Measurements from ENCODE around the gene CFAP57. TPM values are rescaled to one million over a fixed set of nuclear protein-coding genes. Genes with fewer than 3 reads are reported as not detected.
A peak's percentile ranks its signal among the peaks of the same experiment; 100 is the strongest.

Gene CFAP57
- total and polyA plus RNA-seq, 2 donors, result 0.16 to 0.42 TPM

DNA sequence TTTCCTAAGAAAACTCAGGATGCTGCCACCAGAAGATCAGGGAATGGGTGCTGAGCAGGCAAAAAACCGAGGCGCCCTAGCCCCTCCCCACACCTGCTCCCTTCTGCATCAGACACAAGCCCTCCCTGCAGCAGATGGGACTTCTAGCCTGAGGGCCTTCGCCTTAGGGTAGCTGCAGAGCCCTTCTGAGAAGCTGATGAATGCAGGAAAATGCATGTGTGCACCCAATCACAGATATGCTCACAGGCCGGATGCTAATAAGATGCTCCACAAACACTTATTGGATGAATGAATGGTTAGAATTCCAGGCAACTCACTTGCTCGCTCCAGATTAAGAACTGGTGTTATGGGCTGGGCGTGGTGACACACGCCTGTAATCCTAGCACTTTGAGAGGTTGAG lies 120.1 kb downstream of the CFAP57 start:
- H3K27ac ChIP-seq (ENCODE audit: low read depth in 1 of 2, low read length in 1 of 2), result no peak overlapping the region
- 89% methylated on average over 7 of the region's 7 CpGs for WGBS

DNA sequence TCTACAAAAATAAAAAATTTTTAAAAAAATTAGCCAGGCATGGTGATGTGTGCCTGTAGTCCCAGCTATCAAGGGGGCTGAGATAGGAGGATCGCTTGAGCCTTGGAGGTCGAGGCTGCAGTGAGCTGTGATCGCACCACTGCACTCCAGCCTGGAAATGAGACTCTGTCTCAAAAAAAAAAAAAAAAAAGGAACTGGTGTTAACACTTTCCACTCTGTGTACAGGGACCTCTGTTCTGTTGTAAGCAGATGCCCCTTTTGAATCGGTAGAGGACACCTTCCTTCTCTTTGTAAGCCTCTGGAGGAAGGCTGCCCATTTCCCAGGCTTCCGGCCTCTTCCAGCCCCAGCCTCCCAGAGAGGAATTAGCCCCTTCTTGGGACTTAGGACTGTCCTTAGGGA lies 120.5 kb downstream of the CFAP57 start:
- Histone ChIP-seq H3K4me1 (ENCODE audit: control insufficient read depth in 2 of 2, insufficient read depth in 2 of 2, low read length in 2 of 2) (peaks cover 0 to 12% of the 10 kb centered on the region in 2 donors), H3K9me3 (ENCODE audit: control insufficient read depth in 2 of 2, insufficient read depth in 1 of 2, low read length in 1 of 2) (no peaks in the 10 kb centered on the region), H3K27me3 (ENCODE audit: control insufficient read depth in 2 of 2, insufficient read depth in 1 of 2, low read length in 1 of 2) (no peaks in the 10 kb centered on the region), H3K4me3 (ENCODE audit: low read length in 2 of 2) (no peak overlapping the region), H3K27ac (ENCODE audit: low read depth in 1 of 2, low read length in 1 of 2) (no peak overlapping the region), H3K36me3 (ENCODE audit: control insufficient read depth in 2 of 2, insufficient read depth in 2 of 2, low read length in 1 of 2) (no peaks in the 10 kb centered on the region)
- 86% methylated on average over 5 of the region's 5 CpGs for WGBS
- DNase-seq (ENCODE audit: low read depth in 6 of 9, low spot score in 9 of 9), result no peak

More for the DNA sequence above, 120.1 kb downstream of the CFAP57 start:
- Histone ChIP-seq H3K36me3 (ENCODE audit: control insufficient read depth in 2 of 2, insufficient read depth in 2 of 2, low read length in 1 of 2) (no peaks in the 10 kb centered on the region), H3K27me3 (ENCODE audit: control insufficient read depth in 2 of 2, insufficient read depth in 1 of 2, low read length in 1 of 2) (no peaks in the 10 kb centered on the region), H3K4me1 (ENCODE audit: control insufficient read depth in 2 of 2, insufficient read depth in 2 of 2, low read length in 2 of 2) (peaks cover 0 to 12% of the 10 kb centered on the region in 2 donors), H3K9me3 (ENCODE audit: control insufficient read depth in 2 of 2, insufficient read depth in 1 of 2, low read length in 1 of 2) (no peaks in the 10 kb centered on the region), H3K4me3 (ENCODE audit: low read length in 2 of 2) (no peak overlapping the region)
- DNase-seq (ENCODE audit: low read depth in 6 of 9, low spot score in 9 of 9), result no peak

DNA sequence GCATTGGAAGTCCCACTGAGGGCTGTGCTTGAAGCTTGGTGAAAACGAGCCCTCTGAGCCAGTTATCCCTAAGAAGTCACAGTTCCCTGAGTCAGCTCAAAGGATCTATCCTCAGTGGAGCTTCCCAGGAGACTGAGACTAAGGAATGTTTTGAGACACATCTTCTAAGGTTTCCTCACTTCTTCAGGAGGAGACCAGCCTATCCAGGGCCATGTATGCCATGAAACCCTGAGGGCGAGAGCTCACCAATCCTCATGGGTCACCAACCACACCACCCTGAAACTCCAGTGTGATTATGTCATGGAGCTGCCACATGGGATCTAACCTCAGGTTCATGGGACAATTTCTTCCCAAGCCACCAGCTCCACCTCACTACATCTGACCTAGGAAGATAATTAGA lies 121.0 kb downstream of the CFAP57 start:
- no peak overlapping the region for H3K4me3 ChIP-seq (ENCODE audit: low read length in 2 of 2)
- 94% methylated on average over 2 of the region's 2 CpGs for WGBS

DNA sequence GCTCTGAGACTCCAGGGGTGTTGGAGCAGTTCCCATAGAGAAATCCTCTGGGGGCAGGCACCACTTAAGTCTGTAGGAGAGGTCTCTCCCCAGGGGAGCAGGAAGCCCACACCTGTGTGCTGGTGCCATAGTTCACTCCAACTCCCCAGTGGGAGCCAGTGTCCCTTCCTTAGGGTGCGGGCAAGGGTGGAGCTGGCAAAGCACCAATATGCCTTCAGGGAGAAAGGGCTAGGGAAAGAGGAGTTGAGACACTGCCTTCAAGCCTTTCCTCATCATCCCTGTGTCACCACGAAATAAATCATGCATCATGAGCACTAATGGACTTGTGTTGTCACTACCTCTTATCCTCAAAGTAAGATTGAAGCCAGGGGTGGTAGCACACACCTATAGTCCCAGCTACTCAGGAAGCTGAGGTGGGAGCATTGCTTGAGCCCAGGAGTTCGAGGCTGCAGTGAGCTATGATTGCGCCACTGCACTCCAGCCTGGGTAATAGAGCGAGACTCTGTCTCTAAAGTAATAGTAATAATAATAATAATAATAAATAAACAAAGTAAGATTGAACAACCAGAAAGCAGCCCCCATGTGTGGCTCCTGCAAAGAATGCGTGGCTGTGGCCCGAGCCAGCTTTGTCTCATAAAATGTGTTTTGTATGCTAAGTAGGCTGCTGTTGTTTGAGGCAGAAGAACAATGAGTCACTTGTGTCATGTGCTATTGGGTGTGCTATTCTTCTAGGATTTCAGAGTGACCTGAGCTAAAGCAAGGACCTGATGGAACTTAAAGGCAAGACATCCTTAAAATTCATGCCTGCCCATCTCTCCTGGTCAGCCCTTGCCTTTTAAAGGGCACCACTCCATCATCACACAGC lies 122.0 kb downstream of the CFAP57 start:
- WGBS, result 96% methylated on average over 7 of the region's 7 CpGs
- Histone ChIP-seq H3K9me3 (ENCODE audit: control insufficient read depth in 2 of 2, insufficient read depth in 1 of 2, low read length in 1 of 2) (no peaks in the 10 kb centered on the region), H3K4me3 (ENCODE audit: low read length in 2 of 2) (no peak overlapping the region), H3K36me3 (ENCODE audit: control insufficient read depth in 2 of 2, insufficient read depth in 2 of 2, low read length in 1 of 2) (no peaks in the 10 kb centered on the region), H3K4me1 (ENCODE audit: control insufficient read depth in 2 of 2, insufficient read depth in 2 of 2, low read length in 2 of 2) (peaks cover 0 to 12% of the 10 kb centered on the region in 2 donors), H3K27ac (ENCODE audit: low read depth in 1 of 2, low read length in 1 of 2) (no peak overlapping the region), H3K27me3 (ENCODE audit: control insufficient read depth in 2 of 2, insufficient read depth in 1 of 2, low read length in 1 of 2) (no peaks in the 10 kb centered on the region)
- DNase-seq (ENCODE audit: low read depth in 6 of 9, low spot score in 9 of 9), result no peak

More for the DNA sequence above, 121.0 kb downstream of the CFAP57 start:
- Histone ChIP-seq H3K27me3 (ENCODE audit: control insufficient read depth in 2 of 2, insufficient read depth in 1 of 2, low read length in 1 of 2) (no peaks in the 10 kb centered on the region), H3K9me3 (ENCODE audit: control insufficient read depth in 2 of 2, insufficient read depth in 1 of 2, low read length in 1 of 2) (no peaks in the 10 kb centered on the region), H3K27ac (ENCODE audit: low read depth in 1 of 2, low read length in 1 of 2) (no peak overlapping the region), H3K36me3 (ENCODE audit: control insufficient read depth in 2 of 2, insufficient read depth in 2 of 2, low read length in 1 of 2) (no peaks in the 10 kb centered on the region), H3K4me1 (ENCODE audit: control insufficient read depth in 2 of 2, insufficient read depth in 2 of 2, low read length in 2 of 2) (peaks cover 0 to 12% of the 10 kb centered on the region in 2 donors)
- DNase-seq (ENCODE audit: low read depth in 6 of 9, low spot score in 9 of 9), result no peak

DNA sequence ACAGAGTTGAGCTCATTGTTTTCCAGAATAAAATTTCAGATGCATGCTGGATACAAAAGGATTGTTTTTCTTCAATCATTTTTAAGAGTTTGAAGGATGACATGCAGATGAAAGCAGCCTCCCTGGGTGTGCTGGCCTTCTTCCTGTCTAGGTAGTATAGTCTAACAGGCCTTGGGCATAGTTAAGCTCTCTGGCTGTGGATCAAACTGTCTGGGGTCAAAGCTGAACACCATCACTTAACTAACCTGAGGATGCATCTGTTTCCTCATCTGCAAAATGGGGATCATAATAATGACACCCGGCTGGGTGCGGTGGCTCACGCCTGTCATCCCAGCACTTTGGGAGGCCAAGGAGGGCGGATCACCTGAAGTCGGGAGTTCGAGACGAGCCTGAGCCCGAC lies 122.6 kb downstream of the CFAP57 start:
- H3K27ac ChIP-seq (ENCODE audit: low read depth in 1 of 2, low read length in 1 of 2), result no peak overlapping the region

DNA sequence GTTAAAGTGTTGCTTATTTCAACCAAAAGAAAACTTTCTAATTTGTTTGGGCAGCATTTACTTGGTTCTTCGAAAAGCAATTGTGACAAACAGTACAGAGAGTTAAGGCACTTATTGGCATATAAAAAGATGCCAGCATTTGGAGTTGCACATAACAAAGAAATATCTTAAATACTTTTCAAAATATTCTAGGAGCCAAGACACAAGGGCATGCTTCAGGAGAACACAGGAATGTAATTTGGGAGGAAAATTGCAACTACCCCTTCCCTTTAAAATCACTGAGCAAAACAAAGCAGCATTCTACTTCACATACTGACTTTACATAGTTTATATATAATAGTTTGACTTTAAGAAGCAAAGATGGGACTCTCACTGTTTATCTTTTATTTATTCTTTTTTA lies 124.1 kb downstream of the CFAP57 start:
- no peaks in the 10 kb centered on the region for H3K36me3 ChIP-seq (ENCODE audit: control insufficient read depth in 2 of 2, insufficient read depth in 2 of 2, low read length in 1 of 2)
- no peak for DNase-seq (ENCODE audit: low read depth in 6 of 9, low spot score in 9 of 9)
- no peak overlapping the region for H3K4me3 ChIP-seq (ENCODE audit: low read length in 2 of 2)
- no peaks in the 10 kb centered on the region for H3K9me3 ChIP-seq (ENCODE audit: control insufficient read depth in 2 of 2, insufficient read depth in 1 of 2, low read length in 1 of 2)
- peak overlapping the region in 1 of 2 donors; percentile 71 for H3K27ac ChIP-seq (ENCODE audit: low read depth in 1 of 2, low read length in 1 of 2)
- 99% methylated on average over 1 of the region's 1 CpG for WGBS
- H3K27me3 ChIP-seq (ENCODE audit: control insufficient read depth in 2 of 2, insufficient read depth in 1 of 2, low read length in 1 of 2), result no peaks in the 10 kb centered on the region
- peaks cover 0 to 22% of the 10 kb centered on the region in 2 donors for H3K4me1 ChIP-seq (ENCODE audit: control insufficient read depth in 2 of 2, insufficient read depth in 2 of 2, low read length in 2 of 2)

More for the DNA sequence above, 122.6 kb downstream of the CFAP57 start:
- no peaks in the 10 kb centered on the region for H3K36me3 ChIP-seq (ENCODE audit: control insufficient read depth in 2 of 2, insufficient read depth in 2 of 2, low read length in 1 of 2)
- 96% methylated on average over 8 of the region's 8 CpGs for WGBS
- DNase-seq (ENCODE audit: low read depth in 6 of 9, low spot score in 9 of 9), result no peak
- no peaks in the 10 kb centered on the region for H3K27me3 ChIP-seq (ENCODE audit: control insufficient read depth in 2 of 2, insufficient read depth in 1 of 2, low read length in 1 of 2)
- H3K4me3 ChIP-seq (ENCODE audit: low read length in 2 of 2), result no peak overlapping the region
- peaks cover 0 to 12% of the 10 kb centered on the region in 2 donors for H3K4me1 ChIP-seq (ENCODE audit: control insufficient read depth in 2 of 2, insufficient read depth in 2 of 2, low read length in 2 of 2)
- no peaks in the 10 kb centered on the region for H3K9me3 ChIP-seq (ENCODE audit: control insufficient read depth in 2 of 2, insufficient read depth in 1 of 2, low read length in 1 of 2)

DNA sequence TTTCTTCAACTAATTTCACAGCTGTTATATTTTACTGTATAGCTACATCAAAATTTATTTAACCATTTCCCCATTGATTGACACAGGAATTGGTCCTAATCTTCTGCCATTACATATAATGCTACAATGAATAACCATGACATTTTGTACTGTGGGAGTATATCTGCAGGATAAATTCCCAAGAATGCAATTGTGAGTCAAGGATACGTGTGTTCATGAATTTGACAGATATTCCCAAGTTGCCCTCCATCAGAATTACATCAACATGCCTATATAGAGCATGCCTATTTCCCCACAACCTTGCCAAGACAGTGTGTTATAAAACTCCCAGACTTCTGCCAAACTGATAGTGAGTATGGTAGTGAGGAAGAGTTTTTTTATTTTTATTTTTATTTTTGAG lies 125.9 kb downstream of the CFAP57 start:
- Histone ChIP-seq H3K27me3 (ENCODE audit: control insufficient read depth in 2 of 2, insufficient read depth in 1 of 2, low read length in 1 of 2) (no peaks in the 10 kb centered on the region), H3K9me3 (ENCODE audit: control insufficient read depth in 2 of 2, insufficient read depth in 1 of 2, low read length in 1 of 2) (no peaks in the 10 kb centered on the region), H3K4me1 (ENCODE audit: control insufficient read depth in 2 of 2, insufficient read depth in 2 of 2, low read length in 2 of 2) (peaks cover 0 to 22% of the 10 kb centered on the region in 2 donors), H3K27ac (ENCODE audit: low read depth in 1 of 2, low read length in 1 of 2) (no peak overlapping the region), H3K36me3 (ENCODE audit: control insufficient read depth in 2 of 2, insufficient read depth in 2 of 2, low read length in 1 of 2) (no peaks in the 10 kb centered on the region), H3K4me3 (ENCODE audit: low read length in 2 of 2) (no peak overlapping the region)
- whole genome bisulfite sequencing, result 95% methylated on average over 1 of the region's 1 CpG
- DNase-seq (ENCODE audit: low read depth in 6 of 9, low spot score in 9 of 9), result no peak

DNA sequence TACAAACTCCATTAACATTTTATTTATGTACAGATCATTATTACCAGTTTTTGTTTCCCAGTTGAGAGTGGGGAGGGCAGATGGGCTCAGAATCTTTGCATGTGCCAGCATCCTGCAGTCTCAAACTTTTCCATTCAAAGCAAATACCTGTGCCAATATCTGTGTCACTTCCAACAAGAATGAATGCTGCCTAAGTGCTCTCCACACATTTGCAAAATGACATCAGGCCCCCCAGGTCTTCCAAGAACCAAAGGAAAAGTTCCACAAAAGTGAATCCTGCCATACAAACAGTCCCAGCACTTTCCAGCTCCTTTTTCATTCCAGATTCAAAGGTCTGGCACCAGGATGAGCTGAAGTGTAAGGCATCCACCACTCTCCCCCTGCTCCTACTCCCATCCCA lies 127.0 kb downstream of the CFAP57 start:
- Histone ChIP-seq H3K4me3 (ENCODE audit: low read length in 2 of 2) (no peak overlapping the region), H3K9me3 (ENCODE audit: control insufficient read depth in 2 of 2, insufficient read depth in 1 of 2, low read length in 1 of 2) (no peaks in the 10 kb centered on the region), H3K4me1 (ENCODE audit: control insufficient read depth in 2 of 2, insufficient read depth in 2 of 2, low read length in 2 of 2) (peaks cover 0 to 22% of the 10 kb centered on the region in 2 donors), H3K27ac (ENCODE audit: low read depth in 1 of 2, low read length in 1 of 2) (no peak overlapping the region), H3K27me3 (ENCODE audit: control insufficient read depth in 2 of 2, insufficient read depth in 1 of 2, low read length in 1 of 2) (no peaks in the 10 kb centered on the region), H3K36me3 (ENCODE audit: control insufficient read depth in 2 of 2, insufficient read depth in 2 of 2, low read length in 1 of 2) (no peaks in the 10 kb centered on the region)
- DNase-seq (ENCODE audit: low read depth in 6 of 9, low spot score in 9 of 9), result no peak

DNA sequence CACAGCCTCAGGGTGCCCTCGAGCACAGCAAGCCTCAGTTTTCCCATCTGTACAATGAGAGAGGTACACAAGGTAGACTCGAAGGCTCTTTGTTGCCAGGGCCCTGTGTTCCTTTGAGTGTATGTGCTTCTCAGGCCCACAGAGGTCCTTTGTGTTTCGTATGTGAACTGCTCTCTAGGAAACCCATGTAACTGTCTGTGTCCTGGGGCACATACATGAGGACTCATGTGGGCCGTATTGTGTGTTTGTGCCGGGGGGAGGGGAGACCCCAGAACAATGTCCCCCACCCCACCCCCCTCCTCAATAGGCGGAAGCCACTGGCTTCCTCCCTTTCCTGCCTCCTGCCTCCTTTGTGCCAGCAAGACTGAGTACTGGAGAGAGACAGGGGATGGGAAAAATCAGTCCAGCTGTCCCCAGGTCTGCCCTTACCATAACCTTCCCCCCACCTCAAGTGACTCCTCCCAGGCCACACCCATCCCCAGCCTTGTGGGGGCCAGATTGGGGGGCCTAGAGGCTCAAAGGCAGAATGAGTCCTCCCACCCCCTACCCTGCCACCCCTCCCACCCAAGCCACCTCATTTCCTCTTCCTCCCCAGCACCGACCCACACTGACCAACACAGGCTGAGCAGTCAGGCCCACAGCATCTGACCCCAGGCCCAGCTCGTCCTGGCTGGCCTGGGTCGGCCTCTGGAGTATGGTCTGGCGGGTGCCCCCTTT lies 128.4 kb downstream of the CFAP57 start, which contains the start of gene TIE1:
TIE1 (plus strand) TSS at position 605 of the 717 bp plus-strand sequence; CDS start at position 695, 90 bp downstream.
- WGBS, result 62% methylated on average over 10 of the region's 10 CpGs
- Histone ChIP-seq H3K36me3 (ENCODE audit: control insufficient read depth in 2 of 2, insufficient read depth in 2 of 2, low read length in 1 of 2) (no peaks in the 10 kb centered on the region), H3K27ac (ENCODE audit: low read depth in 1 of 2, low read length in 1 of 2) (no peak within 1 kb of the TSS), H3K27me3 (ENCODE audit: control insufficient read depth in 2 of 2, insufficient read depth in 1 of 2, low read length in 1 of 2) (no peaks in the 10 kb centered on the region), H3K9me3 (ENCODE audit: control insufficient read depth in 2 of 2, insufficient read depth in 1 of 2, low read length in 1 of 2) (no peaks in the 10 kb centered on the region), H3K4me3 (ENCODE audit: low read length in 2 of 2) (peak within 1 kb of the TSS in 1 of 2 donors; percentile 20), H3K4me1 (ENCODE audit: control insufficient read depth in 2 of 2, insufficient read depth in 2 of 2, low read length in 2 of 2) (peaks cover 0 to 12% of the 10 kb centered on the region in 2 donors)
- peak in 1 of 9 donors; percentile 7 for DNase-seq (ENCODE audit: low read depth in 6 of 9, low spot score in 9 of 9)
